HepG2 (cell line): ENCODE data around the gene PIM1. TPM values are rescaled to one million over a fixed set of nuclear protein-coding genes. Genes with fewer than 3 reads are reported as not detected.

Experiments
- HNRNPL ChIP-seq: fragments of 200-400 bp; formaldehyde crosslinking; IDR thresholded peaks from 2 replicates; pipeline ENCODE4 v1.6.1; 2017; ENCODE audit warnings: mild to moderate bottlenecking, low read depth, low read length
- IRX3 ChIP-seq: sonication (generic); formaldehyde crosslinking; IDR thresholded peaks from 2 replicates; pipeline ENCODE4 v1.8.1; 2023; ENCODE audit warnings: mild to moderate bottlenecking, low read depth, missing genetic modification reagents, borderline replicate concordance
- TAF1 ChIP-seq: sonication (generic); formaldehyde crosslinking; IDR thresholded peaks from 2 replicates; pipeline ENCODE4 v1.4.0; 2020; ENCODE audit warnings: missing genetic modification reagents
- ZFP36 ChIP-seq: fragments of 150-350 bp; IDR thresholded peaks from 2 replicates; pipeline ENCODE4 v1.6.1; 2018; ENCODE audit warnings: borderline replicate concordance, low read length, low read depth; ENCODE audit not compliant: partially characterized antibody
- ZNF569 ChIP-seq: sonication (generic); formaldehyde crosslinking; IDR thresholded peaks from 2 replicates; pipeline ENCODE4 v1.5.0; 2020; ENCODE audit warnings: mild to moderate bottlenecking, missing genetic modification reagents, moderate library complexity, borderline replicate concordance
- ZNF850 ChIP-seq: sonication (generic); formaldehyde crosslinking; conservative IDR thresholded peaks from 2 replicates; pipeline ENCODE4 v1.9.0; 2021; ENCODE audit warnings: mild to moderate bottlenecking, missing genetic modification reagents
- polyA plus RNA-seq, 8 experiments: library from polyadenylated mRNA; depleted of rRNA in 3 of 8; stranded (reverse) in 7 of 8; unstranded in 1 of 8; fragments of >200 nt; fragmentation: Illumina TruSeq in 4 of 8; extraction: Trizol in 4 of 8; gene quantifications; 2 replicates each; pipeline versions ENCODE4 v1.2.1 to v1.2.3, GENCODE V29; 2011 to 2016; ENCODE audit warnings: low read depth in 4 of 8, missing spikeins in 1 of 8, mixed read lengths in 1 of 8; ENCODE audit not compliant: insufficient read depth in 1 of 8
- total RNA-seq, 5 experiments: library from RNA; depleted of rRNA; stranded (reverse); fragments of >200 nt; fragmentation: Illumina TruSeq; extraction: Trizol; gene quantifications; 2 replicates each; pipeline ENCODE4 v1.2.3, GENCODE V29; 2016; ENCODE audit warnings: low read depth in 1 of 5
- TF ChIP-seq, protein P1 (sequence below): sonication (generic); formaldehyde crosslinking; IDR thresholded peaks from 2 replicates; pipeline ENCODE4 v1.5.0; 2020; ENCODE audit warnings: mild to moderate bottlenecking, missing genetic modification reagents, borderline replicate concordance
- TF ChIP-seq, protein P2 (sequence below): sonication (generic); formaldehyde crosslinking; conservative IDR thresholded peaks from 2 replicates; pipeline ENCODE4 v1.4.0; 2020; ENCODE audit warnings: mild to moderate bottlenecking, missing genetic modification reagents, moderate library complexity
- TF ChIP-seq, protein P3 (sequence below): IDR thresholded peaks from 2 replicates; pipeline ENCODE4 v1.6.1; 2016; ENCODE audit warnings: low read depth, missing genetic modification reagents, missing compliant biosample characterization
- TF ChIP-seq, protein P4 (sequence below): sonication (generic); formaldehyde crosslinking; IDR thresholded peaks from 2 replicates; pipeline ENCODE4 v1.4.0; 2020; ENCODE audit warnings: mild to moderate bottlenecking, missing genetic modification reagents, borderline replicate concordance

PIM1 gene
- total and polyA plus RNA-seq, 2 of the 13 experiments (the other 11 are each of a cell fraction or from before 2014, with no cell fraction given) = 29.4 to 117 TPM

DNA sequence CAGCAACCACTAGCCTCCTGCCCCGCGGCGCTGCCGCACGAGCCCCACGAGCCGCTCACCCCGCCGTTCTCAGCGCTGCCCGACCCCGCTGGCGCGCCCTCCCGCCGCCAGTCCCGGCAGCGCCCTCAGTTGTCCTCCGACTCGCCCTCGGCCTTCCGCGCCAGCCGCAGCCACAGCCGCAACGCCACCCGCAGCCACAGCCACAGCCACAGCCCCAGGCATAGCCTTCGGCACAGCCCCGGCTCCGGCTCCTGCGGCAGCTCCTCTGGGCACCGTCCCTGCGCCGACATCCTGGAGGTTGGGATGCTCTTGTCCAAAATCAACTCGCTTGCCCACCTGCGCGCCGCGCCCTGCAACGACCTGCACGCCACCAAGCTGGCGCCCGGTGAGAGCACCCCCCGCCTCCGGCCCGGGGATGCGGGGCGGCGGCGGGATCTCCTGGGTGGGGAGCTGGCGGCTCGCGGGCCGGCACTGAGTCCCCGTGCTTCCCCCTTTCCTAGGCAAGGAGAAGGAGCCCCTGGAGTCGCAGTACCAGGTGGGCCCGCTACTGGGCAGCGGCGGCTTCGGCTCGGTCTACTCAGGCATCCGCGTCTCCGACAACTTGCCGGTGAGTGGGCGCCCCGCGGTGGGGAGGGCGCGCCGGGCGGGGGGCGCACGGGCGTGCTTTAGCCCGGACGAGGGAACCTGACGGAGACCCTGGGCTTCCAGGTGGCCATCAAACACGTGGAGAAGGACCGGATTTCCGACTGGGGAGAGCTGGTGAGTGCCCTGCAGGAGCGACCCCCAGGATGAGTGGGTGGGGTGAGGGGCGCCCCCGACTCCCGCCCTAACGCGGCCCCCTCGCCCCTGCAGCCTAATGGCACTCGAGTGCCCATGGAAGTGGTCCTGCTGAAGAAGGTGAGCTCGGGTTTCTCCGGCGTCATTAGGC, 585 bp downstream of the PIM1 start (continued):
- TF ChIP-seq, protein P1, sequence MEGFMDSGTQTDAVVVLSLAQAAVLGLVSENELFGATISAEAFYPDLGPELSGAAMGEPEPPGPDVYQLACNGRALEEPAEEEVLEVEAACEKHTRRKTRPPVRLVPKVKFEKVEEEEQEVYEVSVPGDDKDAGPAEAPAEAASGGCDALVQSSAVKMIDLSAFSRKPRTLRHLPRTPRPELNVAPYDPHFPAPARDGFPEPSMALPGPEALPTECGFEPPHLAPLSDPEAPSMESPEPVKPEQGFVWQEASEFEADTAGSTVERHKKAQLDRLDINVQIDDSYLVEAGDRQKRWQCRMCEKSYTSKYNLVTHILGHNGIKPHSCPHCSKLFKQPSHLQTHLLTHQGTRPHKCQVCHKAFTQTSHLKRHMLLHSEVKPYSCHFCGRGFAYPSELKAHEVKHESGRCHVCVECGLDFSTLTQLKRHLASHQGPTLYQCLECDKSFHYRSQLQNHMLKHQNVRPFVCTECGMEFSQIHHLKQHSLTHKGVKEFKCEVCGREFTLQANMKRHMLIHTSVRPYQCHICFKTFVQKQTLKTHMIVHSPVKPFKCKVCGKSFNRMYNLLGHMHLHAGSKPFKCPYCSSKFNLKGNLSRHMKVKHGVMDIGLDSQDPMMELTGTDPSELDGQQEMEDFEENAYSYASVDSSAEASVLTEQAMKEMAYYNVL (CRISPR knock-in tag) = no peak; the same call in 1 of the 2 replicates
- TF ChIP-seq ZNF850 (CRISPR knock-in tag) = no peak; the same call in 1 of the 2 replicates
- no peak for TF ChIP-seq ZNF569 (CRISPR knock-in tag)
- TF ChIP-seq, protein P2, sequence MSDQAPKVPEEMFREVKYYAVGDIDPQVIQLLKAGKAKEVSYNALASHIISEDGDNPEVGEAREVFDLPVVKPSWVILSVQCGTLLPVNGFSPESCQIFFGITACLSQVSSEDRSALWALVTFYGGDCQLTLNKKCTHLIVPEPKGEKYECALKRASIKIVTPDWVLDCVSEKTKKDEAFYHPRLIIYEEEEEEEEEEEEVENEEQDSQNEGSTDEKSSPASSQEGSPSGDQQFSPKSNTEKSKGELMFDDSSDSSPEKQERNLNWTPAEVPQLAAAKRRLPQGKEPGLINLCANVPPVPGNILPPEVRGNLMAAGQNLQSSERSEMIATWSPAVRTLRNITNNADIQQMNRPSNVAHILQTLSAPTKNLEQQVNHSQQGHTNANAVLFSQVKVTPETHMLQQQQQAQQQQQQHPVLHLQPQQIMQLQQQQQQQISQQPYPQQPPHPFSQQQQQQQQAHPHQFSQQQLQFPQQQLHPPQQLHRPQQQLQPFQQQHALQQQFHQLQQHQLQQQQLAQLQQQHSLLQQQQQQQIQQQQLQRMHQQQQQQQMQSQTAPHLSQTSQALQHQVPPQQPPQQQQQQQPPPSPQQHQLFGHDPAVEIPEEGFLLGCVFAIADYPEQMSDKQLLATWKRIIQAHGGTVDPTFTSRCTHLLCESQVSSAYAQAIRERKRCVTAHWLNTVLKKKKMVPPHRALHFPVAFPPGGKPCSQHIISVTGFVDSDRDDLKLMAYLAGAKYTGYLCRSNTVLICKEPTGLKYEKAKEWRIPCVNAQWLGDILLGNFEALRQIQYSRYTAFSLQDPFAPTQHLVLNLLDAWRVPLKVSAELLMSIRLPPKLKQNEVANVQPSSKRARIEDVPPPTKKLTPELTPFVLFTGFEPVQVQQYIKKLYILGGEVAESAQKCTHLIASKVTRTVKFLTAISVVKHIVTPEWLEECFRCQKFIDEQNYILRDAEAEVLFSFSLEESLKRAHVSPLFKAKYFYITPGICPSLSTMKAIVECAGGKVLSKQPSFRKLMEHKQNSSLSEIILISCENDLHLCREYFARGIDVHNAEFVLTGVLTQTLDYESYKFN = no peak
- TF ChIP-seq TAF1 (CRISPR knock-in tag) = peak; percentile 49
- TF ChIP-seq, protein P3, sequence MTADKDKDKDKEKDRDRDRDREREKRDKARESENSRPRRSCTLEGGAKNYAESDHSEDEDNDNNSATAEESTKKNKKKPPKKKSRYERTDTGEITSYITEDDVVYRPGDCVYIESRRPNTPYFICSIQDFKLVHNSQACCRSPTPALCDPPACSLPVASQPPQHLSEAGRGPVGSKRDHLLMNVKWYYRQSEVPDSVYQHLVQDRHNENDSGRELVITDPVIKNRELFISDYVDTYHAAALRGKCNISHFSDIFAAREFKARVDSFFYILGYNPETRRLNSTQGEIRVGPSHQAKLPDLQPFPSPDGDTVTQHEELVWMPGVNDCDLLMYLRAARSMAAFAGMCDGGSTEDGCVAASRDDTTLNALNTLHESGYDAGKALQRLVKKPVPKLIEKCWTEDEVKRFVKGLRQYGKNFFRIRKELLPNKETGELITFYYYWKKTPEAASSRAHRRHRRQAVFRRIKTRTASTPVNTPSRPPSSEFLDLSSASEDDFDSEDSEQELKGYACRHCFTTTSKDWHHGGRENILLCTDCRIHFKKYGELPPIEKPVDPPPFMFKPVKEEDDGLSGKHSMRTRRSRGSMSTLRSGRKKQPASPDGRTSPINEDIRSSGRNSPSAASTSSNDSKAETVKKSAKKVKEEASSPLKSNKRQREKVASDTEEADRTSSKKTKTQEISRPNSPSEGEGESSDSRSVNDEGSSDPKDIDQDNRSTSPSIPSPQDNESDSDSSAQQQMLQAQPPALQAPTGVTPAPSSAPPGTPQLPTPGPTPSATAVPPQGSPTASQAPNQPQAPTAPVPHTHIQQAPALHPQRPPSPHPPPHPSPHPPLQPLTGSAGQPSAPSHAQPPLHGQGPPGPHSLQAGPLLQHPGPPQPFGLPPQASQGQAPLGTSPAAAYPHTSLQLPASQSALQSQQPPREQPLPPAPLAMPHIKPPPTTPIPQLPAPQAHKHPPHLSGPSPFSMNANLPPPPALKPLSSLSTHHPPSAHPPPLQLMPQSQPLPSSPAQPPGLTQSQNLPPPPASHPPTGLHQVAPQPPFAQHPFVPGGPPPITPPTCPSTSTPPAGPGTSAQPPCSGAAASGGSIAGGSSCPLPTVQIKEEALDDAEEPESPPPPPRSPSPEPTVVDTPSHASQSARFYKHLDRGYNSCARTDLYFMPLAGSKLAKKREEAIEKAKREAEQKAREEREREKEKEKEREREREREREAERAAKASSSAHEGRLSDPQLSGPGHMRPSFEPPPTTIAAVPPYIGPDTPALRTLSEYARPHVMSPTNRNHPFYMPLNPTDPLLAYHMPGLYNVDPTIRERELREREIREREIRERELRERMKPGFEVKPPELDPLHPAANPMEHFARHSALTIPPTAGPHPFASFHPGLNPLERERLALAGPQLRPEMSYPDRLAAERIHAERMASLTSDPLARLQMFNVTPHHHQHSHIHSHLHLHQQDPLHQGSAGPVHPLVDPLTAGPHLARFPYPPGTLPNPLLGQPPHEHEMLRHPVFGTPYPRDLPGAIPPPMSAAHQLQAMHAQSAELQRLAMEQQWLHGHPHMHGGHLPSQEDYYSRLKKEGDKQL (CRISPR knock-in tag) = 0 out of 2 replicates have a peak, but pooled peaks have one; percentile 12
- TF ChIP-seq HNRNPL = no peak
- TF ChIP-seq, protein P4, sequence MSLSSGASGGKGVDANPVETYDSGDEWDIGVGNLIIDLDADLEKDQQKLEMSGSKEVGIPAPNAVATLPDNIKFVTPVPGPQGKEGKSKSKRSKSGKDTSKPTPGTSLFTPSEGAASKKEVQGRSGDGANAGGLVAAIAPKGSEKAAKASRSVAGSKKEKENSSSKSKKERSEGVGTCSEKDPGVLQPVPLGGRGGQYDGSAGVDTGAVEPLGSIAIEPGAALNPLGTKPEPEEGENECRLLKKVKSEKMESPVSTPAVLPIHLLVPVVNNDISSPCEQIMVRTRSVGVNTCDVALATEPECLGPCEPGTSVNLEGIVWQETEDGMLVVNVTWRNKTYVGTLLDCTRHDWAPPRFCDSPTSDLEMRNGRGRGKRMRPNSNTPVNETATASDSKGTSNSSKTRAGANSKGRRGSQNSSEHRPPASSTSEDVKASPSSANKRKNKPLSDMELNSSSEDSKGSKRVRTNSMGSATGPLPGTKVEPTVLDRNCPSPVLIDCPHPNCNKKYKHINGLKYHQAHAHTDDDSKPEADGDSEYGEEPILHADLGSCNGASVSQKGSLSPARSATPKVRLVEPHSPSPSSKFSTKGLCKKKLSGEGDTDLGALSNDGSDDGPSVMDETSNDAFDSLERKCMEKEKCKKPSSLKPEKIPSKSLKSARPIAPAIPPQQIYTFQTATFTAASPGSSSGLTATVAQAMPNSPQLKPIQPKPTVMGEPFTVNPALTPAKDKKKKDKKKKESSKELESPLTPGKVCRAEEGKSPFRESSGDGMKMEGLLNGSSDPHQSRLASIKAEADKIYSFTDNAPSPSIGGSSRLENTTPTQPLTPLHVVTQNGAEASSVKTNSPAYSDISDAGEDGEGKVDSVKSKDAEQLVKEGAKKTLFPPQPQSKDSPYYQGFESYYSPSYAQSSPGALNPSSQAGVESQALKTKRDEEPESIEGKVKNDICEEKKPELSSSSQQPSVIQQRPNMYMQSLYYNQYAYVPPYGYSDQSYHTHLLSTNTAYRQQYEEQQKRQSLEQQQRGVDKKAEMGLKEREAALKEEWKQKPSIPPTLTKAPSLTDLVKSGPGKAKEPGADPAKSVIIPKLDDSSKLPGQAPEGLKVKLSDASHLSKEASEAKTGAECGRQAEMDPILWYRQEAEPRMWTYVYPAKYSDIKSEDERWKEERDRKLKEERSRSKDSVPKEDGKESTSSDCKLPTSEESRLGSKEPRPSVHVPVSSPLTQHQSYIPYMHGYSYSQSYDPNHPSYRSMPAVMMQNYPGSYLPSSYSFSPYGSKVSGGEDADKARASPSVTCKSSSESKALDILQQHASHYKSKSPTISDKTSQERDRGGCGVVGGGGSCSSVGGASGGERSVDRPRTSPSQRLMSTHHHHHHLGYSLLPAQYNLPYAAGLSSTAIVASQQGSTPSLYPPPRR (CRISPR knock-in tag) = no peak
- TF ChIP-seq ZFP36 = no peak
- TF ChIP-seq IRX3 (CRISPR knock-in tag) = no peak
